GM18861 (cell line): ENCODE measurements around the gene NR2C2.
A peak's percentile ranks its signal among the peaks of the same experiment; 100 is the strongest.
"Not testable (repeated sequence)": the region's sequence is repeated elsewhere in the genome, so short reads cannot be mapped to it uniquely, and the experiment has no call there.

Experiments
- ATAC-seq: cut with Tn5 transposase; IDR thresholded peaks from one replicate; pipeline ENCODE4 v1.9.1; 2021; ENCODE audit not compliant: unreplicated experiment

Gene NR2C2

DNA sequence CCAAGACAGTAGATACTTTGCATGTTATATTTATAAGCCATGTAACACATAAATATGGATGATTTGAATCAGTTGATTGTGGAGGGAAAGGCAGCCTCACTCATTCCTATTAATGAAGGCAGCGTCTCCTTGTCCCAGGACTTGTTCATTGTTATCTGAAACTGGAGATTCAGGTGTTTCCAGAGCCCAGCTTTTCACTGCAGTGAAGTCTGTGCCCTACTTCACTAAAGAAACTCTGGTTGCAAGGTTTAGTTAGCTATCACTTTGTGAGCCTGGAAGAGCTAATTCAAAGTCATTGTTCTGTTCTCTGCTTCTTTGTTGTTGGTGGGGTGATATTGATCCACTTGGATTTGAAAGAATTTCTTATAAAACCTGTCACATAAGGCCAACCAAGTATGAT, 9.8 kb downstream of the NR2C2 start:
- ATAC-seq = no peak

DNA sequence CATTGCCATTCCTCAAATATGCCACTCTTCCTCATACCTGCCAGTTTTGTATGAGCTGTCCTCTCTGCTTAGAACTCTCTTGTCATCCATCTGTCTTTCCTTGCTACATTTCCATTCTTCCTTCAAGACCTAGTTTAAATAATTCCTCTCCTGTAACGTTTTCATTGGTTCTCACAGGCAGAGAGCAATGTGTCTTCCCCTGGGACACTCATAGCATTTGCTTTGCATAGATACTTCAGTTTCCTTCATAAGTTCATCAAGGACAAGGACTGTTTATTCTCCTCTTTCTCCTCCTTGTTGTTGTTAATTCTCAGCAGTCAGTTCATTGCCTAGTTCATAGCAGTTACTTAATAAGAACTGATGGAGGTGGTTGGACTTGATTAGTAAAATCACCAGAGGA, 10.5 kb downstream of the NR2C2 start:
- ATAC-seq = no peak

DNA sequence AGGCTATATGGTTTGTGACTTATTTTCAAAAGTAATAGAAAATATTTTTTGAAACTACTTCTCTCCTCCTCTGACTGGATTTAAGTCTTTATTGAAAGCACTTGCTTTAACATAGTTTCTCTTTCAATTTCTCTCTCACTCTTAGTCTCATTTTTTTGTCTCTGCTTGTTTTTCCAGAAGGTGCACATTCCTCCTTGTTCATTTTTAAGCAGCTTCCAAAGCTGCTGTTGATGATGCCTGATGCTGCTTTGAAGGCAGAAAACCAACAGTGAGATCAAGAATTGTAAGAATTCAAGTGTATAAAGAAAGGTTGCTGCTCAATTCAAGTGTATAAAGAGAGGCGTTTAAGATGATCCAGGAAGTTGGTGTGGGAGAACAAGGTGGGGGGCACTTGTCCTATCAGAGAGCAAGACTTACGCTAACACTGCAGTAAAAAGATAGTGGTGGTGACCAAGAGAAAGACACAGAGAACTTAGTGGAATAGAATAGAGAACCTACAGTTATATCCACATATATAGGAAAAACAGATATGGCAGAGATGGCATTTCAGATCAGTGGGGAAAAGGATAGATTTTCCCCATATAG, 12.1 kb downstream of the NR2C2 start:
- peak; percentile 45 for ATAC-seq

DNA sequence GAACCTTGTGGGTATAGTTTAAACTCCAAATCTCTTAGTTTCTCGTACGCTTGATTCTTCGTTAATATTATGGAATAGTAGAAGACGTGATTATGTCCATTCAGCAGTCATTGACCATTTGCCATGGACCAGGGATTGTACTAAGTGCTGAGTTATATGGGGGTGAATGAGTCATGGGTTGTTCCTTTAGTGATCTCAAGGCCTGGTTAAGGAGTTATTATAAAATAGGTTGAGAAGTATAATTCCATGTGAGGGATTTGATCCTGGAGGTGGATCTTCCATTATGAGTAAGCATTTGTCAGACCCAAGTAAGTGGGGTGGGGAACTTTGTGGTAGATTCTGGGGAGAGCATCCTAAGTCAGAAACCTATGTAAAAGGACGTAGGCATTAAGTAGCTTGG, 15.4 kb downstream of the NR2C2 start:
- ATAC-seq = no peak

DNA sequence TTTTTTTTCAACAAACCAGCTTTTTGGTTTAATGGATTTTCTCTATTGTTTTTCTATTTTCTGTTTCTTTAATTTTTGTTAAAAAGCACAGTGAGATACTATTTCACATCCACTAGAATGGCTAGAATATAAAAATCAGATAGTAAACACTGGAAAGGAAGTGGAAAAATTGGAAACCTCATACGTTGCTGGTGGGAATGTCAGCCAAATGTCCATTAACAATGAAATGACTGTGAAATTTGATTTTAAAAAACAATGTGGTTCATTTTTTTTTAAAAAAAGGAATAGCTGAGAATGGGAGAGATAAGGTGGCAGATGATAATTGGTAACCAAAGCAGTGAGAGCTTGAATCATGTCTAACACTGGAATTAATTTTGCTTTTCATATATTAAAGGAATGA, 19.9 kb downstream of the NR2C2 start:
- no peak for ATAC-seq

DNA sequence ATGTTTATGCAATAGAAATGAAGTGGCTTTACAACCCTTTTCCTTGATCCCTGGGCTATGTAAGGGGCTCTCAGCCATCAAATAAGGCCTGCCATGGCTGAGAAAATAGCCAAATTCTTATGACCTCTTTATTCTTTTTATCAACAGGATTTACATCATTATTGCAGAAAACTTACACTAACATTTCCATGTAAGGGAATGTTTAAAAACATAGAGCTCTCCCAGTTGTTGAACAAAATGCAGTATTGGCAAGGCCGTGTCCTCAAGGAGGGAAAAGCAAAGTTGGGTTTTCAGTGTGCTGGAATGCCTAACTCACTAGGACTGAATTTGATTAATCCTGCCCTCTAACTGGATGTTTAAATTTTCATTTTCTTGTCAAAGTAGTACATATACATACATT, 22.3 kb downstream of the NR2C2 start:
- ATAC-seq = no peak

DNA sequence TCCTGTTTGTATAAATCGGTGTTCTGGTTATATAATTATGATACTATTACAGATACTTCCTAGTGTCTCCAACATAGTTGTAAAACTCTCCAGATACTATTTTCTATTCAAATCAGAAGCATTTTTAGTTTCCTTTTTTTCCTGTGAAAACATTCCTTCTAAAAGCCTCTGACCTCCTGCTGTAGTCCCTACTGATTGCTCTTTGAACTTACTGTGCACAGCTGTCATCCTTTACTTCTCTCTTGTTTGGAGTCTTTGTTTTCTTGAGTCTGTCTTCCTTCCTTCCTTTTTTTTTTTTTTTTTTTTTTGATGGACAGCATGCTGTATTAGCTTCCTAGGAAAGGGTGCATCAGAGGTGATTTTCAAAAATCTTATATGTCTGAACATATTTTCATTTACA, 28.9 kb downstream of the NR2C2 start:
- ATAC-seq = no peak

DNA sequence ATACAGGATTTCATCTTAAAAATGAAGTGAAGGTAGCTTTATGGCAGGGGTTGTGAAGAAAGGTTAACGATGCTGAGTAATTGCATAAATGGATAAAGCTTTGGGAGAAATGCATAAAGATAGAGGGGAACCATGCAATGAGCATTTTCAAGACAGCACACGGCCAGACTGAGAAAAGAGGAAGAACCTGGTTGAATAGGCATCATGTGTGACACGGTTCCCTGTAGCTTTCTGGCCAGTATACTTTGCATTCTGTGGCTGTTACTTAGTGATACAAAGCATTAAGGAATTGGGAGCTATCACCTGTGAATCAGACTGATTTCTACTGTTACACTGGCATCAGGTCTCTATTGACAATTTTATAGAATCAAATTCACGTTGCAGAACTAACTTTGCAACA, 33.3 kb downstream of the NR2C2 start:
- ATAC-seq = no peak

DNA sequence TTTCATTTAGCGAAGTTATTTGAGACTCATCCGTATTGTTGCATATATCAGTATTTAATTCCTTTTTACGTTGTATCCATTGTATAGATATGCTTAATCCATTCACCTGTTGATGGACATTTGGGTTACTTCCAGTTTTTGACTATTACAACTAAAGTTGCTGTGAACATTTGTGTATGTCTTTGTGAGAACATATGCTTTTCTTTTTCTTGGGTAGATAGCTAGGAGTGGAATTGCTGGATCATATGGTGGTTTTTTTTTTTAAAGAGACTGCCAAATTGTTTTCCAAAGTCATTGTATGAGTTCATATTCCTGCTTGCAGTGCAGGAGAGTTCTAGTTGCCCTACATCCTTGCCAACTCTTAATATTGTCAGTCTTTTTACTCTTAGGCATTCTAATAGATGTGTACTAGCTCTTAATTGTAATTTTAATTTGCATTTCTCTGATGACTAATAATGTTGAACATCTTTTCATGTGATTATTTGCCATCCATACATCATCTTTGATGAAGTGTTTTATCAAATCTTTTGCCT, 37.3 kb downstream of the NR2C2 start:
- ATAC-seq = no peak

DNA sequence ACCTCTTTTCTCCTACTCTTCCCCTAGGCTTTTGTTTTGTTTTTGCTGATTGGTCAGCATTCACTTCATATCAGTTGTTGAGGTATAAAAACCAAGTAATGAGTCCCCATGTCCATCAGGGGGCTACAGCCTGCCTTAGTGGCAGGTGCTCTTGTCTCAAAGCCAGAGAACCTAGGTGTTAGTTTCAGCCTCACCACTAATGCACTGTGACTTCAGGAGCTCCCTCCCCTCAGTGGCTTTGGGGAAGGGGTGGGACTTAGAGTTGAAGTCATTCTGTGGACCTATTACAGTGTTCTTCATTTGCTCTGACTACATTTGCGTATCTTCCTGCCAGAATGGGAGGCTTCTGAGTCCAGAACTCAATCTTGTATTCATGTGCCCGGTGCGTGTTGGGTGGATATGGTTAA, 41.6 kb downstream of the NR2C2 start:
- peak; percentile 99 for ATAC-seq

DNA sequence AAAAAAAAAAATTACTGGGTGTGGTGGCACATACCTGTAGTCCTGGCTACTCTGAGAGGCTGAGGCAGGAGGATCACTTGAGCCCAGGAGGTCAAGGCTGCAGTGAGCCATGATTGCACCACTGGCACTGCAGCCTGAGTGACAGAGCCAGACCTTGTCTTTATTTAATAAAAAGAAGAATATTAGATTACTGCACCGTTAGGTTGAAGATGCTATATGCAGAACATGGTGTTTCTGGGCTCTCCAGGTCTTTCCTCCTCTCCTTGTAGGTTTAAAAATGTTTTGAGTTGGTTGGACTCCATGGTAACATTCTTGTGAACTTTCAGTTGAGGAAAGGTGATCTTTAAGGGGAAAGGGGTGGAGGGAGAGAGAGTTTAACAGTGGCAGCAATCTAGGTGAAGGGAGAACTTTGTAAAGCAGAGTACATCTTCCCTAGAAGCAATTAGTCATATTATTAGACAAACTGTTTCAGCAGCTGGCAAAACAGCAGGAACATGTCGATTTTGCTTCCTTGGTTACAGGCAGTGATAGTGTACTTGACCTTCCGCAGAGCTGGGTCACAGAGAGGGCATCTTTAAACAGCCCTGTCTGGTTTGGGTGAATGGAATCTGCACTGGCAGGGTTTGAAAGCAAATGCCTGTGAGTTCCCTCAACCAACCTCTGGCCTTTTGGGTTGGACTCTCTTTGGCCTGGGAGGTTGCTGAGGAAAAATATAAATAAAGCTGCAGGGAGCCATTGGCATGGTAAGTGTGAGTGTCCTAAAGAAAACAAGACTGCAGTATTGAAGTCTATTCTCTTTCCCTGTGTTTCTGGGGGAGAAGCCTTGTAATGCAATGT, 42.8 kb downstream of the NR2C2 start:
- no peak for ATAC-seq

DNA sequence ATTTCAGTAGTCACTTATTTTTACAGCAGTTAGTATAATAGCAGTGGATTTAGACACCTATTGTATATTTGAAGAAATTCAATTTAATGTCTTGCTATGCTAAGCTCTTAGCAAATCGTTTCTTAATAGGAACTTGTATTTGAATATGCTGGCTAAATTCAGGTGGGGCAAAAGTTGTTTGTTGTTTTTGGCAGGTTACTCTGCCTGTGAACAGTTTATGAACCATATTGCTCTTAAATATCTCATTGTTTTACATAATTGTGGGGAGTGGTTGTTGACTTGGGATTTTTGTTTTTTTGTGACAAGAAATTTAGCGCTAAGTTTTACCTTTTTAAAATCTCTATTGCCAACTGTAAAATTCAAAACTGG, 43.4 kb downstream of the NR2C2 start:
- ATAC-seq = no peak

DNA sequence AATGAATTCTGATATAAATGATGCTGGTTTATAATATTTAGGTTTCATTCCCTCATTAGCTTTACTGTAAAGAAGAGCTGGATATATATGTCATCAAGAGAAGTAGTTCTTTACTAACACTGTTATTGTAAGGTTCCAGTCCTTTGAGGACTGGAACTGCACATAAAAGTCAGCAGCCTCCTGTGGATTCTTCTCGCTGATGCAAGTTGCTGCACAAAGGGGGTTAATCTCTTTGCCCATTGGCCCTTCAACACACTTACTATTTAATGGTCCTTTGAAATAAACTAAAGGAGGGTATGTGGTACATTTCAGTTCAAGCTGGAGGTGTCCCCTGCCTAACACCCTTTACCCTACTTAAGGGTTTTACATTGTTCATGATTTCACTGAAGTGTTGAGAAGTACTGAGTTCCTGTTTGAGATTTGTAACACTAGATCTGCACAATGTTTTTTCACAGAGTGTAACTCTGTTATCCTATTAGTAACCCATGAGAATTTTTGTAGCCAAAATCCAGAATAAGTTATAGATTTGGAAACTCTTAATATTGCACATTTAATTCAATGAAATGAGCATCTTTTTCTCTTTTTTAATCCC, 43.9 kb downstream of the NR2C2 start:
- ATAC-seq = no peak

DNA sequence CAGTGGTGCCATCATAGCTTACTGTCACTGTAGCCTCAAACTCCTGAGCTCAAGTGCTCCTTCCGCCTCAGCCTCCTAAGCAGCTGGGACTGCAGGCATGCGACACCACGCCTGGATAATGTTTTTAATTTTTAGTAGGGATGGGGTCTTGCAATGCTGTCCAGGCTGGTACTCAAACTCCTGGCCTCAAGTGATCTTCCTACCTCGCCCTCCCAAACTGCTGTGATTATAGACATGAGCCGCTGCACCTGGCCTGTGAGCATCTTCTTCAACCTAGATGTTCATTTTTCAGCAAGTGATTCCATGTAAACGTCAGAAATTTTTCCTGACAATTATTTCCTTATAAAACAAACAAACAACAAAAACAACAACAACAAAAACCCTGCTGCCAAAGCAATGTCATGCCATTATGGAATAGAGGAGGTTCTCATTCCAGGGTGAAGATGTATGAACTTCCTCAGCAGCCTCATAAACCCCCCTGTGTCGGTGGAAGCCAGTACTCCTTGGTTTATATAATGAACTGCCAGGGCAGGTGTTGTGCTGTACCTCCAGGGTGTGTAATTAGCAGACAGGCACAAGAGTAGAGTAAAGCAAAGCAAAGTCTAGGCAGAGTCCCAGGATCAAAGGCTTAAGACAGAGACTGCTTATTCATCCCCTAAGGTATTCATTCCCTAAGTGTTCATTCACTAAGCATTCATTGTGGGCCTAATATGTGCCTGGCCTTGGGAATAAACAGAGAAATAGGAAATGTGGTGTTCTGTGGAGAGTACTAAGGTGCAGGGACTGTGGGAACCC, 44.6 kb downstream of the NR2C2 start:
- ATAC-seq = no peak

DNA sequence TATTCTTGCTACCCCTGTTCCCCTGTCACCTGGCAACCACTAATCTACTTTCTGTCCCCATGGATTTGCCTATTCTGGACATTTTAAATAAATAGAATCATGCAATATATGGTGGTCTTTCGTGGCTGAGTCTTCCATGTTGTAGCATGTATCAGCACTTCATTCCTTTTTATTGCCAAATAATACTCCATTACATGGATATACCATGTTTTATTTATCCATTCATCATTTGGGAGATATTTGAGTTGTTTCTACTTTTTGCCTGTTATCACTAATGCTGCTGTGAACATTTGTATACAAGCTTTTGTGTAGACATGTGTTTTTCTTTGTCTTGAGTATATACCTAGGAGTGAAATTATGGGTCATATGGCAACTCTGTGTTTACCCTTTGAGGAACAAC, 50.6 kb downstream of the NR2C2 start:
- no peak for ATAC-seq

DNA sequence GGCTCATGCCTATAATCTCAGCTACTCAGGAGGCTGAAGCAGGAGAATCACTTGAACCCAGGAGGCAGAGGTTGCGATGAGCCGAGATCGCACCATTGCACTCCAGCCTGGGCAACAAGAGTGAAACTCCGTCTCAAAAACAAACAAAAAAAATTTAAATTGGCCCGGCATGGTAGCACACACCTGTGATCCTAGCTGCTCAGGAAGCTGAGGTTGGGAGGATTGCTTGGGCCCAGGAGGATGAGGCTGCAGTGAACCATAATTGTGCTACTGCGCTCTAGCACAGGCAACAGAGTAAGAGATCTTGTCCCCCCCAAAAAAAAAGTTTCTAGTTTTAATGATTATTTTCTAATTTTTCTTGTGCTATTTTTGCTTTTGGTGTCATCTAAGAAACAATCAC, 51.8 kb downstream of the NR2C2 start:
- not testable (repeated sequence) for ATAC-seq

DNA sequence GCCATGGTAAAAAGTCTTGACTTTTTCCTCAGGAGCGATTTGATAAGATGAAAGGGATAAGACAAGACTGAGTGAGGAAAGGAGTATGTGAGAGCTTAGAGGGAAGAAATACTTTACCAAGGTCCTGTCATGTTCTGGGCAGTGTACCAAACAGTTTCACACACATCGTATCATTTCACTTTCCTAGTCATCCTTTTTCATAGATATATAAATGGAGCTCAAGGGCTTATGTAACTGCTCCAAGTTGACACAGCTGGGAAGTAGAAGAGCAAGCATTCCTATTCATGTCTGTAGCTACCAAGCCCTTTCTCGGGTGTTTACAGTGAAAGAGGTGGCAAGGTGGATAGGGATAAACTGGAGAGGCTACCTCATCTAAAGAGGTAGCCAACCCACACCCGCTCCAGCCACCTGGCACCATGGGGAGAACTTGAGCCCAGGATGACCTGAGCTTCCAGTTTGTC, 60.3 kb downstream of the NR2C2 start:
- ATAC-seq = no peak

DNA sequence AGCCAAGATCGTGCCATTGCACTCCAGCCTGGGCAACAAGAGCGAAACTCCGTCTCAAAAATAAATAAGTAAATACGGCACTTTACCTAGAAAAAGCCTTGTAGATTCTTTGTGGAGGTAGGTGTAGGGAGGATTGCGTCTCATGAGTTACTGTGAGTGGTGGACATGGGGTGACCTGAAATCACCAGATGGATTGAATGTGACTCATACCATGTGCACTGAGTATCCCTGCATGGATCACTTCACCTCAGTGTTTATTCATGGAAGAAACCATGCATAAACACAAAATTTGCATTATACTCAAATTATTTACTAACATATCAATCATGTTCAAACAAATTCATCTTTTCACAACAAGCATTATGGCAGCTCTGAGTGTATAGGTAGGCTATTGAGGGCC, 61.8 kb downstream of the NR2C2 start:
- ATAC-seq = no peak

DNA sequence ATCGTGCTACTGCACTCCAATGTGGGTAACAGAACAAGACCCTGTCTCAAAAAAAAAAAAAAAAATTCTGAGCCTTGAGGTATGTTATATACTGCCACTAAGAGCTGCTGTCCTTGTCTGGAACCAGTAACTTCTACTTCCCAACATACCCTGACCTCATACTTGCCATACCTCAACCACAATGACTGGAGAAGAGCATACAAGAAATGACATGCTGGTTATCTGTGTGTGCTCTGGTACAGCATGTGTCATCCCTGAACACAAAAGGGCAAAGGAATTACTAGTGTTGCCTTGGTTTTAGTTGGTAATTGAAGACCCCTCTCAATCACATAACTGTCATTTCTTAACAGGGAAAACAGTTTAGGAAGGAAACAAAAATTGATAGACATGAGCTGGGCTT, 63.3 kb downstream of the NR2C2 start:
- ATAC-seq = no peak

DNA sequence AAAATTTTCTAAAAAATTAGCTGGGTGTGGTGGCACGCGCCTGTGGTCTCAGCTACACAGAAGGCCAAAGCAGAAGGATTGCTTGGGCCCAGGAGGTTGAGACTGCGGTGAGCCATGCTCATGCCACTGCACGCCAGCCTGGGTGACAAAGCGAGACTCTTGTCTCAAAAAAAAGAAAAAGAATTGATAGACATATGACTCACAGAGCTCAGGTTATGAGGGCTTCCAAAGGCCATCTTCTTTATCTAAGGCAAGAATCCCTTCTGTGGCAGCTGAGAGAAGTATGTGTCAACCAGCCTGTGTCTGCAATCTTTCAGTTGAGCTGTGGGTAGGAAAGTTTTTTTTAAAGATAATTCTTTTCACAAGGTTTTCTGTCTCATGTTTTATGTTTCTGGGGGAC, 63.8 kb downstream of the NR2C2 start:
- no peak for ATAC-seq

DNA sequence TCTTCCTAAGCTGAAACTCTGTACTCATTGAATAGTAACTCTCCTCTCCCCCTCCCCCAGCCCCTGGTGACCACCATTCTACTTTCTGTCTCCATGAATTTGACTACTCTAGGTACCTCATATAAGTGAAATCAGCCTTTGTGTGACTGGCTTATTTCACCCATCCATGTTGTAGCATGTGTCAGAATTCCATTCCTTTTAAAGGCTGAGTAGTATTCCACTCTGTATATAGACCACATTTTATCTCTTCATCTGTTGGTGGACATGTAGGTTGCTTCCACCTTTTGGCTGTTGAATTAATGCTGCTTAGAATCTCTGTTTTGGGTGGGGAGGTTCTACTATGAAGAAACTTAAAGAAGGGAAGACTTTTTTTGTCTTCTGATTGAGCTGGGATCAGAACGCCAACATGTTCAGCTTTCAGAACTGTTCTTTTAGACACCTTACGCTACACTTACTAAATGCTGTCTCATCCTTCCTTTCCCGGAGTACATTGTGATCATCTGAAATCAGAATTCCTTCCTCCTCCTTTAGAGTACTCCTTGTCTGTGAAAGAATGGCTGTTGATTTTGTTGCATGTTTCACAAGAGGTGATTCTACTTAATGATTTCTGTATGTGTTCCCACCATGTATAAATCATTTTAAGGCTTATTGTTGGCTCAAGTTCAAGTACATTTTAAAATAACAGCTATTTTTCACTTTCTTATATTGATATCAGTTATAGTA, 67.4 kb downstream of the NR2C2 start:
- ATAC-seq = no peak
